Pons (tissue), 1 donor: ENCODE measurements around the gene RSAD2.
"Not testable (repeated sequence)": the region's sequence is repeated elsewhere in the genome, so short reads cannot be mapped to it uniquely, and the experiment has no call there.

Experiments
- DNase-seq: peaks from one replicate; pipeline ENCODE4 v3.0.0-alpha.2; 2016; ENCODE audit warnings: low spot score

RSAD2 gene

DNA sequence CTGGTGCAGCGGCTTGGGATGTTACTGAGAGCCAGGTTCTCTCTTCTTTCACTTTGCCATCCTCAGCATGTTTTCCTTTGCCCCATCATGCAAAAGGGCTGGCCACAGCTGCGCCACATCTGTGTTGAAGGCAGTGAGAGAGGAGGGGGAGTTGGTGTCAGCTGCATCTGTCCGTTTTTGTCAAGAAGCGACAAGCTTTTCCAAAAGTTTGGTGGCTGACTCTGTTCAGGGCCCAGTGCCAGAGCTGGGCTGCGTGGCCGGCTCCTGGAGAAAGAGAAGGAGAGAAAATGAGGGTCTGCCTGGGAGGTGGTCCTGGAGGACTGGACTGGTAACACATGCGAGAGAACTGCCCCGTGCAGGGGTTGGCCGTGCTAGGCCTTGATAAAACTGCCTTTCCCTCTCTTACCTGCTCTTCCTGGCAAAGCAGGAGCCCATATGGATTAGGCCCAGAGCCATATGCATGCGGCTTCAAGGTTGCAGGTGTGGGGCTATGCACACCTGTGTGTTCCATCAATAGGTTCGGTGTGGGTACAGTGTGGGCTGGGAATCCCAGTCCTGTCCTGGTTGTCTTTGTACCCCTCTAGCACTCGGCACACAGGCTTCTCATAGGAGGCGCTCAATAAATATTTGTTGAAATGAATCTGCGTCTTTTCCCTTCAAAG lies 48.6 kb downstream of the RSAD2 start:
- peak; percentile 49 for DNase-seq

DNA sequence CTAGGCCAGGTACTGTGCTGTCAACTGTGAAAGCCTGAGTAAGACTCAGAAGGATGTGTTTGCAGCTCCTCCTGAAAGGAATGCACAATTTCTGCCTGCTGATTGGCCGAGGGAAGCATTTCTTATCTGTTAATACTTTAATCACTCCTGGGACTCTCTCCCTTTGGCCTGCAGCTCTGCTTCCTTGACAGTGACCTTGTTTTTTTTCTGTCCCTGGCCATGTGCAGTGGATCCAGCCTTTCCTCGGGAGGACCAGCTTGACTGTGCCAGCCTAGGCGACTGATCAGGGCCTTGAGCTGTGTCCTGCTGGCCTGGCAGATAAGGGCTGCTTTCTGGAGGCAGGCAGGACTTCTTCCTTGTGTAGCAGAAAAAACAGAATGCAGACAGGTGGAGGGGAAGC lies 49.6 kb downstream of the RSAD2 start:
- DNase-seq, result peak; percentile 46

DNA sequence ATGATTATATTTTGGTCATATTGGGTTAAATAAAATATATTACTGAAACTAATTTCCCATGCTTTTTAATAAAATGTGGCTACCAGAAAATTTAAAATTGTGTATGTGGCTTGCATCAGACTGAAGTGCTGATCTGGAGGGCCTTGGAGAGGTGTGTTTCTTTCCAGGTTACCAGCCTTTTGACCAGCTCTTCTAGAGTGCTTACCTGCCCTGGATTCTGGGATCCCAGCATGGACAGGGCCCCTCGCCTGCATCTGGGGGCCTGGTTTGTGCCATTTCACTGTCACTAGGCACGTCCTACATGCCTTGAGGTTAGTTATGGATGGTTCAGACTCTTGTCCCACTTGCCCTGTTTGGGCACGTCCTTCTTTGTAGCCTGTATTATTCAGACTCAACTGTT lies 50.2 kb downstream of the RSAD2 start:
- no peak for DNase-seq

DNA sequence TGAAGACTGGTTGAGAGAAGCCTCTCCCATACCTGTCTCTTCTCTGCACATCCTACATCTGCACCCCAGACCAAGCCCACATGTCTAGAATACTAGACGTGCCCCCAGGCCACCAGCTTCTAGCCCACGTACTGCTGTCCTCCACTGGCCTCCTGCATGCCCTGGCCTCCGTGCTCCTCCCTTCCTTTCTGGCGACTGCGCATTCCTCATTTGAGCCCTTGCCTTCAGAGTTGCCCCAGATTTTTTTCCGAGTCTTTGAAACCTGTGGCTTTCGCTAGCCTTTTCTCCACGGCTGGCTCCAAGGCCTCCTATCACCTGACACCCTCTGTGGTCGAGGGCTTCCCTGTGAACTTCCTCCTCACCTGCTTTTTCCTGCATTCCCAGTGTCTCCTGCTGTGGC lies 50.9 kb downstream of the RSAD2 start:
- DNase-seq, result no peak

DNA sequence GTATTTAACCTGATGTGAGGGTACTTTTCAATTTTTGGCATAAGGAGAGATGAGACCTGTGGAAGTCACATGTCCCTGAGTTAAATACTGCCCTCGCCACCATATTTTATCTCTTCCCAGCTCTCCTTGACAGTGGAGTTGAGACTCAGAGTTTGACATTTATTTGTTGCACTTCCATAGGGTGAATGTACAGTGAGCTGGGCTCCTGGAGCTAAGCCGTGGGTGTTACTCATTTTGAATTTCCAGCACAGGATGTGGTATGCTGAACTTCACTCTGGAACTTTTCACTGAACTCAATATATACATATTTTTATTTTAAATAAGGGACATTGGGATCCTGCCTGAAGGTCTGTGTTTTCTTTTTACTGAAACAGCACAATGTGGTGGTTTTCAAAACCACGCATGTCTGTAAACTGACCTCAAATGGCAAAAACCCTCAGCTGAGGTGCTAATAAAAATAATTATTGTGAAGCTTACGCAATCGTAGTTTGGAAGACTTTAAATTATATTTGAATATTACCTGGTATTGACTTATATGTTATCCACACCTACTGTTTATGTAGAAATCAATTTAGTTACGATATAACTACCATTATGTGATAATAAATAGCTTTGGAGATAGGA lies 51.7 kb downstream of the RSAD2 start:
- no peak for DNase-seq

DNA sequence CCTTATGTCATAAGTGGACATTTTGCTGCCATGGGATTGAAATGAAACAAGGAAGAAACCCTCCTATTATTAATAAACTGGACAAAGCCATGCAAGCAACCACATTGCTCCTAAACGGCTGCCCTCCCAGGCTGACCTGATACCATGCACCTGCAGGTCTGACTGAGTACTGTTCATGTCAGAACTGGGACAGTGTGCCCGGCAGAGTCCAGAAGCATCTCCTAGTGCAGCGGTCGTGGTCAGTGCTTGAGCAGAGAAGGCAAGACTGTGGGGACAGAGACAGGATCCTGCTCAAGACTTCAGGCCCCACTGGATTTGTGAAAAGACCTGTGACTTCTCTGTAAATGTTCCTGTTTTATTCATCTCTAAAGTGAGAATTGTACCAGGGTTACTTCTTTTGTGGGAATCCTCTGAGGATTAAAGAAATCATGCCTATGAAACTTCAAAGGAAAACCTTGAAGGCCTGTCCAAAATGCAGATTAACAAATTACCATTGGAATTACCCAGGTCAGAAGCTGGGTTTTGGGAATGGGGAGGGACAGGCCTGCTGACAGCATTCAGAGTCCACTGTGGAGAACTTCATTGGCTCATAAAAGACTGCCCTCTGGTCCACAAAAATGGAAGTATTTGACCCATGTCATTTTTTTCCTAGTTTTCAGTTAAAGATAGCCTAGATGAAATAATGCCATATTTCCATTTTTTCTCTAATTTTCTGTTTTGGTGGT lies 53.5 kb downstream of the RSAD2 start:
- DNase-seq, result peak; percentile 15

DNA sequence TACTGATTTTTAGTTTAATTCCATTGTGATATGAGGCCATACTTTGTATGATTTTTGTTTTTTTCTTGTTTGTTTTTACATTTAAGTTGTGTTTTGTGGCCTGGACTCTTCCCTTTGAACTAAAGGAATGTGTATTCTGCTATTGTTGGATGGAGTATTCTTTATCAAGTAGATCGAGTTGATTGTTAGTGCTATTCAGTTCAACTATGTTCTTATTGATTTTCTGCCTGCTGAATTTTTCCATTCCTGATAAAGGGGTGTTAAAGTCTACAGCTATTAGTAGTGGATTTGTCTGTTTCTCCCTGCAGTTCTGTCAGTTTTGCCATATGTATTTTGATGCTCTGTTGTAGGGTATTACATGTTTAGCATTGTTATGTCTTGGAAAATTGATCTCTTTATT lies 54.2 kb downstream of the RSAD2 start:
- peak; percentile 10 for DNase-seq

DNA sequence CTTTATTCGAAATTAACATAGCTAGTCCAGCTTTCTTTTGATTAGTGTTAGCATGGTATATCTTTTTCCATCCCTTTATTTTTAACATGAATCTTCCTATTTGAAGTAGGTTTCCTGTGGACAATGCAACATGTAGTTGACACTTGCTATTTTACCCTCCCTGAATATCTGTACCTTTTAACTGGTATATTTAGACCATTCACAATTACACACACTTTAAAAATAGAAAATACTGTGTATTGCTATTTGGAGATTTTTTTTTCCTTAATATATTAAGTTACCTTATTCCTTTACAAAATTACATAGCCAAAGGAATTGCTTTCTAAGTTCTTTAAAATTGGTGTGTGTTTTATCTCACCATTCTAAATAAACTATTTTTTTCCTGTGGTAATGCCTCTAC lies 54.6 kb downstream of the RSAD2 start:
- DNase-seq, result no peak

DNA sequence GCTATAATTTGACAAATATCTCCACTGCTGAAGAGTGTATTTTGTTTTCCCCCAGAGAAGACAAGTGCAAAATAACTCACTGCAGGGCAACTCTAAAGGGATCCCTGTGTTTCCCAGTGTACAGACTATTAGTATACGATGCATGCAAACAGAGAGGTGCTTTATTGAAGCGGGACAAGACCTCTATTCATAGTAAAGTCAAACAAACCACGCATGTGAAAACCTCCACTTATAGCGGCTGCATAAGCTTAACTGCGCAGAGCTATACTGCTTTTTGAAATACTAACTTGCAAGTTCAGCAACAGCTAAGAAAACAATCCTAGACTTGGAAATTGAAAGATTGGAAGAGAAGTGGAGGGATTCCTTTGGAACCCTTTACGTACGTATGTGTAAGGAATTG lies 55.3 kb downstream of the RSAD2 start:
- DNase-seq, result peak; percentile 93

DNA sequence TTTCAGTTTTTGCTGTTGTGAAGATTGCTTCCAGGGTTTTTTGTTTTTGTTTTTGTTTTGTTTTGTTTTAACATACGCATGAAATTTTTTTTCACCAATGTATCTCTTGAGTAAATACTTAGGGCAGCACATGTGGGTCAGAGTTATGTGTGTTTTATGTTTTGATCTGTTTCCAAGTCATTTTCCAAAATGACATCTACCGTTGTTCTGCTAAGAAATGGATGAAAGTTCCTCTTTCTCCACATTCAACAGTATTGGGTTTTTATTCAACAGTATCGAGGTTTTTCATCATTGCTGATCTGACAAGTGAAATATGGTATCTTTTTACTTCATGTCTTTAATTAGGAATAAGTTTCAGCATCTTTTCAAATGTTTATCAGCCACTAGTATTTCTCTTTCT lies 56.3 kb downstream of the RSAD2 start:
- DNase-seq, result no peak

DNA sequence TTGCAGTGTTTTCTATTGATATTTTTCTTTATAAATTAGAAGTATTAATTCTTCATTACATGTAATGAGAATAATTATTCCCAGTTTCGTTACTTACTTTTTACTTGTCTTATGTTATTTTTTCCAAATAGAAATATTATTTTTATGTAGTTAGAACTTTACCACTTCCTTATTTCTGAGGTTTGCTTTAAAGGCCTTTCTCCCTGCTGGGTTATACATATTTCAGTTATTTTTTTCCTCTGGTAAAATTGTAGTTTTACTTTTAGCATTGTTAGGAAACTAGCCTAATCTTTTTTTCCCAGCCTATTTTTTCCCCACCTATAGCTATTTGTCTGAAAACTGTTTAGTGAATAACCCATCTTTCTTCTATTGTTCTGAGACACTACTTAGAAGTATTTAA lies 56.8 kb downstream of the RSAD2 start:
- DNase-seq, result no peak

DNA sequence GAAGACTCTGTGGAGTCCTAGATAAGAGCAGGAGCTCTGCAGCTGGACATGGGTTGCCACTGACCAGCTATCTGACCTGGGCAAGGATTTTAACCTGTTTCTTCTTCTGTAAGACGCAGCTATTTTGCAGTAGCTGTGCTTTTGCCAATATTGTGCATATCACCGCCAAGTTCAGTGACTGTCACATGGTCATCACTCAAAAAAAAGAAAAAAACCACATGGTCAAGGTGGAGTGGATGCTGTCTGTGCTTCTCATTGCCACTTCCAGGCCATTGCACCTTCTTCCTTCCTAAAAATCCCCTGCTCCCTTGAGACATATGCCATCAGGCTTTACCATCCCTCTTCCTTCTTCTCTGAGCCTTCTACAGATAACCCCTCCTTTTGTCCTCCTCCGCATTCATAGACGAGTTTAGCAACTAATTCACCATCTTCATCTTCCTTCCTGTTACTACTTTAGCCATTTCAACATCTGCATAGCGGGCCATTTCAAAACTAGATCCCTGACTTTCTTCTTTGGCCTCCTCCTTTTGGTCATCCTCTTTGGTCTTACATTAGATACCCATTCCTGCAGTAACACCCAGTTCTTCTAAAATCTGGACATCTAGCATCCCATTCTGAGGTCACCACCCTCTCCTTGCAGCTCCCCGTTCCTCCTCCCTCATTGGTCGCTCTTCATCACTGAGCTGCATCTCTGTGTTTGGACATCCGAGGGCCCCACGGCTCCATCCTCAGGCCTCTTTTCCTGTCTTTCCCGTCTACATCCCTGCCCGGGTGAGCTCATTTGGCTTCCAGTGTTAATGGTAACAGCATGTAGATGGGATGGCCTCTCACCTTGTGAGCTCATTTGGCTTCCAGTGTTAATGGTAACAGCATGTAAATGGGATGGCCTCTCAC lies 57.4 kb downstream of the RSAD2 start:
- peak; percentile 78 for DNase-seq

DNA sequence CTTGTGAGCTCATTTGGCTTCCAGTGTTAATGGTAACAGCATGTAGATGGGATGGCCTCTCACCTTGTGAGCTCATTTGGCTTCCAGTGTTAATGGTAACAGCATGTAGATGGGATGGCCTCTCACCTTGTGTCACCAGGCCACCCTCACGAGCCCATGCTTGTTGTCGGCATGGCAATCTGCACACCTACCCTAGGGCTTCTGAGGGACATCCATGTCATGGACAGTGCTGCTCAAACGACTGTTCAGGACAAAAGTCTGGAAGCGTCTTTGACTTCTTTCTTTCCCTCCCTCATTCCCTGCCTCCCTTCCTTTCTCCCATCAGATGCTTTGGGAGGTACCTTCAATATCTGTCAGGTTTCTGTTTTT lies 58.1 kb downstream of the RSAD2 start:
- DNase-seq, result not testable (repeated sequence)

DNA sequence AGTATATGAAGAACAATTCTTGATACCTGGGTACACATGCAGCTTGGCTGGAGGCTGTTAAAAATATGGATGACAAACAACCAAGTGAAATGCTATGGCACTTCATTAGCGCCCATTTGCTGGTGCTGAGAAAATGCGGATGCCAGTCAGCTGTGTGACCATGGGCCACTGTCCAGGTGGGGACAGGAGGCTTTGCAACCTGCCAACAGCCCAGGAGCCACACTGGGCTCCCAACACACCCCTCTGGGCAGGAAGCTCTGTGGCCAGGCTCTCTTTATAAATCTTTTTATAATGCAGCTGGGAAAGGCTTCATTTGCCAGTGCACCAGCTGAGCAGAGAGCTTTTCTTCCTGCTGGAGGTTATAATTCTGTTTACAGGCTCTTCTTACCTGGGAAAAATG lies 59.6 kb downstream of the RSAD2 start:
- no peak for DNase-seq

DNA sequence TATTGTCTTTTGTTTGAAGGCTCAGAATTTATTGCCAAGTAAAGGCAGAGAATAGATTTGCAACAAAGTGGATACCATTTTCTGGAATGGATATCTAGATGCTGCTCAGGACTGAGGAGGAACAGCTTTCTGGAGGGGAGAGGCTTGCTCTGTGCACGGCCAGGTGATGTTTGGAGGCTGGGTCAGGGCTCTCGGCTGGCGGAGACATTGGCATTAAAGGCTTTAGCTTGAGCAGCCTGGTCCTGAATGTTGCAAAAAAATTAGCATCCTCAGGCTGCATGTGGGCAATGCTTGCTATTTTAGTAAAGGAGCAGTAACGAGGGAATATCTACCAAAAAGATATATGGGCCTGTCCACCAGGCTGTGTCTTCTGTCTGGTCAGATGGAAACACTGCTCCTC lies 60.0 kb downstream of the RSAD2 start:
- no peak for DNase-seq

DNA sequence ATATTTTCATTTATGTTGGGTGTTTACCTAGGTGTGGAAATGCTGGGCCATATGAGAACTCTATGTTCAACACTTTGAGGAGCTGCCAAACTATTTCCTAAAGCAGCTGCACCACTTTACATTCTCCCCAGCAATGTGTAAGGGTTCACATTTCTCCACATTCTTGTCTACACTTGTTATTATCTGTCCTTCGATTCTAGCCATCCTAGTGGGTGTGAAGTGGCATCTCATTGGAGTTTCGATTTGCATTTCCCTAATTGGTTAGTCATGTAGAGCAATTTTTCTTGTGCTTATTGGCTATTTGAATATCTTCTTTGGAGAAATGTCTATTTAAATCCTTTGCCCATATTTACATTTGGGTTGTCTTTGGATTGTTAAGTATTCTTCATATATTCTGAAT lies 61.5 kb downstream of the RSAD2 start:
- no peak for DNase-seq

DNA sequence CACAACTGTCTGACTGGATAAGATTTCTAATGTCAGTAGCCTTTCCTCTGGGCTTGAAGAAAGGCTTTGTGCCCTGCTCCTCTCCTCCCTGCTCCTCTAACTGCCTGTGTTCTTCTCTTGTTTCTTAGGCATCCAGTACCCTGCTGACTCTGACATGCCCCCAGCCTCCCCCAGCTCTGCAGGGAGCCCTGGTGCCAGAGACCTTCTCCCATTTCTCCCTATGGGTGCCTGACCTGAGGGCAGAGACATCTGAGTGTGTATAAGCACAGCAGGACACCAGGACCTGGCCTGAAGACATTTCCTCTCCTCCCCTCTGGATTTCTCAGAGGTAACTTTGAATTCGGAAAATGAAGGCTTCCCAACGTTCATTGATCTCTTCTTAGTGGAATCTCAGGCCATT lies 63.2 kb downstream of the RSAD2 start:
- no peak for DNase-seq

DNA sequence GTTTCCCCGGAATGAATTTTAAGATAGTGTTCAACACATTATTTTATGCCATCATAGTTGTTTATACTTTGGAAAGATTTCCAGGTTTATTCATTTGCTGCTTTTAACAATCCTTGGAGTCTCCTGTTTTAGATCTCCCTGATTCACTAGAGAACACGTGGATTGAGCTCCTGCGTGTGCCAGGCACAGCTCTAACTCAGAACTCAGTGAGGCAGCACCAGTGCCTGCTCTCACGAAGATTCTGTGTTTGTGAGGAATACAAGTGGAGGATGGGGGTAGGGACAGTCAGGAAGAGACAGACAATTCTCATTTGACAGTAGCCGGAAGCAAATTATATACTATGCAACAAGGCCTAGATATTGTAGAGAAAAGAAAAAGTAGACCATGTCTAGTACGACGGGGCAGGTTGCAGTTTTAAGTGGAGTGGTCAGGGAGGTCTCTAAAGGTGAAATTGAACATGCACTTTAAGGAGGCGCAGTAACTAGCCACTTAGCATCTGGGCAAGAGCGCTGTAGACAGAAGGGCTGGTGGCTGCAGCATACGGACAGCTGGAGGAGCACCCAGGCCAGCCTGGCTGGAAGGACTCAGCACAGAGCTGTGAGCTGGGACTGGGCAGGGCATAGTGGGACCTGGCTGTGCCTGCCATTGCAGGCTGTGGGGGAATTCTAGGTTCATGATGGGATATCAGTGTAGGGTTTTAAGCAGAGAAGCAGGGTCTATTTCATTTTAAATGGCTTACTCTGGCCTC lies 63.9 kb downstream of the RSAD2 start:
- peak; percentile 79 for DNase-seq

DNA sequence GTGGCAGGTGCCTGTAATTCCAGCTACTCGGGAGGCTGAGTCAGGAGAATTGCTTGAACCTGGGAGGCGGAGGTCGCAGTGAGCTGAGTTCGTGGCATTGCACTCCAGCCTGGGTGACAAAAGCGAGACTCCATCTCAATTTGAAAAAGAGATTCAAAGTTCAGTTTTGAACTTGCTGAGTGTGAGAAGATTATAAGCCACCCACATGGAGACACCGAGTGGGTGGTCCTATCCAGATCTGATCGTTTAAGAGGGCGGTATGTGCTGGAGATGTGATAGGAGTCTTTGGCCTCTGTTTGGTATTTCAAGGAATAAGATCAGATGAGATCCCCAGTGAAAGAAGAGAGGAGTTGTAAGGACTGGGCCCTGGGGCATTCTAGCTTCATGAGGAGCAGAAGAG lies 65.3 kb downstream of the RSAD2 start:
- DNase-seq, result no peak

DNA sequence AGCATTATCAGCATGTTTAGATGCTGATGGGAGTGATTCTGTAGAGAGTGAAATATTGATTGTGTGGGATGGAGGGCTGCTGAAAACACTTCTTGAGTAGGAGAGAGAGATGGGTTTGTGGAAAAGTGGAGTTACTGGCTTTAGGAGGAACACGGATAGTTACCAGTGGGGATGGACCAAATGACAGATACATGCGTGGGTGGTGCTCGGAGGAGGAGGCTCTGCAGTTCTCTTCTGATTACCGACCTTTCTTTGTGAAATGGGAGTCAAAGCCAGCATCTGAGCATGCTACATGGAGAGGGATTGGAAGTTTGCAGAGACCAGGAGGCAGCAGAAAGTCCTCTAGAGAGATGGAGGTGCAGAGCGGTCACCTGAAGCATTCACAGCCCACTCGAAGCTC lies 65.9 kb downstream of the RSAD2 start:
- DNase-seq, result no peak

DNA sequence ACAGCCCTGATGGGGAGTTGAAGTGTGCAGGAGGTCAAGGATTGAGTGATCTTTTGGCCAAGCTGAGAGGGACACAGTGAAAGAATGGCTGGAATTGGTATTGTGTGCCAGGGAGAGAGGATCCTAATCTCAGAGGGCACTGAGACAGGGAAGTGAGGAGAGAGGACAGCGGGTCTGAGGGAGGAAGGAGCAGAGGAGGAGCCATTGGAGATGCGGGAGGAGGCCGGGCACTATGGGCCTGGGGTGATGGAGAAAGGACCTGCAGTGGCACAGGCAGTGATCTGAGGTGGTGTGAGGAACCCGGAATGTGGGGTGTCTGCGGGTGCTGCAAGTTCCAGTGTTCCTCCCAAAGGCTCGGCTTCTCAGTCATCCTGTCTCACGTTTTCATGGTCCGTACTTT lies 66.4 kb downstream of the RSAD2 start:
- DNase-seq, result no peak

DNA sequence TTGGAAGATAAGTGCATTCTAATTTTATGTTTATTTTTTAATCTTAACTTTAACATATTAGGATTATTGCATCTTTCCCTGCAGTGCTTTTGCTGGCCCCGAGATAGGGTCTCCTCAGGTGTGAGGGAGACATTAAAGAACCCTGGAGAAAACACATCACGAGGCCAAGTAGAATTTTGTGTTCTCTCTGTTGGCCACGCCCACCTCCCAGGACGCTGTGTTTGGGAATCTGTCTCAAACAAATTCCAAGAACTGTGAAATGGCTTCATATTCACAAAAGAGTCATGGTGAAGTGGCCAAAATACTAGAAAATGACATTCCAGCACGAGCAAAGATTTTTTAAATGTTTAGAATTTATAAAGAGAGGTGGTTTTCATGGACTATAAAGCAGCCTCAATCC lies 67.0 kb downstream of the RSAD2 start:
- DNase-seq, result no peak
